WI38 (cell line): ENCODE results near the gene EVI5L.
A peak's percentile ranks its signal among the peaks of the same experiment; 100 is the strongest.

Source experiments
- H3K4me3 ChIP-seq: 2 replicates; pipeline ENCODE4 v1.5.1; 2011; ENCODE audit warnings: low read depth, mild to moderate bottlenecking, control low read depth, low read length
- CTCF ChIP-seq: IDR thresholded peaks from 2 replicates; pipeline ENCODE4 v1.5.1; 2012; ENCODE audit warnings: low read depth, mild to moderate bottlenecking, control low read depth, low read length

EVI5L gene

GRCh38 chr19:7829166-7829520, 875 bp upstream of the EVI5L start:
- peak overlapping the region; percentile 52 for H3K4me3 ChIP-seq
- no peak for TF ChIP-seq CTCF

GRCh38 chr19:7830272-7830771, 304 bp downstream of the EVI5L start:
- peak overlapping the region; percentile 64 for H3K4me3 ChIP-seq
- no peak for TF ChIP-seq CTCF

GRCh38 chr19:7830823-7831222, 805 bp downstream of the EVI5L start:
- peak overlapping the region; percentile 64 for H3K4me3 ChIP-seq
- no peak for TF ChIP-seq CTCF

- TF ChIP-seq CTCF = peak; percentile 40
These were observed 1.4 kb downstream of the EVI5L start for GRCh38 chr19:7831452-7831851.

GRCh38 chr19:7832009-7832408, 2.0 kb downstream of the EVI5L start:
- no peak for TF ChIP-seq CTCF
- H3K4me3 ChIP-seq = no peak overlapping the region

More at GRCh38 chr19:7831452-7831851, 1.4 kb downstream of the EVI5L start:
- H3K4me3 ChIP-seq = peak overlapping the region; percentile 64

- TF ChIP-seq CTCF = no peak
- no peak overlapping the region for H3K4me3 ChIP-seq
These were observed 2.8 kb downstream of the EVI5L start for GRCh38 chr19:7832781-7833180.

- H3K4me3 ChIP-seq = no peak overlapping the region
- no peak for TF ChIP-seq CTCF
These were observed 3.4 kb downstream of the EVI5L start for GRCh38 chr19:7833225-7834099.
